DND-41 (cell line): ENCODE data around the gene EML5.

Experiments
- ATAC-seq: fragments of 200-7000 bp; cut with Tn5 transposase; 3 replicates; pipeline ENCODE4 v1.9.1; 2021; ENCODE audit warnings: low read depth; ENCODE audit not compliant: insufficient read depth
- DNase-seq: peaks from one replicate; pipeline ENCODE4 v3.0.0-alpha.2; 2020
- H2AFZ ChIP-seq: 2 replicates; pipeline ENCODE4 v1.6.0; 2012; ENCODE audit warnings: low read depth, low read length
- H3K27ac ChIP-seq: 2 replicates; pipeline ENCODE4 v1.5.1; 2012; ENCODE audit warnings: low read length, inconsistent platforms
- H3K27me3 ChIP-seq: fragments of 200-600 bp; sonication (generic); 2 replicates; pipeline ENCODE4 v1.6.0; 2012; ENCODE audit warnings: low read length, mild to moderate bottlenecking, inconsistent platforms; ENCODE audit not compliant: insufficient read depth, poor library complexity
- H3K36me3 ChIP-seq: 2 replicates; pipeline ENCODE4 v1.5.1; 2012; ENCODE audit warnings: low read length, inconsistent platforms; ENCODE audit not compliant: insufficient read depth
- H3K4me1 ChIP-seq: 2 replicates; pipeline ENCODE4 v1.5.1; 2012; ENCODE audit warnings: mild to moderate bottlenecking, low read length; ENCODE audit not compliant: insufficient read depth
- H3K4me2 ChIP-seq: 2 replicates; pipeline ENCODE4 v1.6.0; 2012; ENCODE audit warnings: mild to moderate bottlenecking, moderate library complexity, low read length, inconsistent platforms; ENCODE audit not compliant: insufficient read depth
- H3K4me3 ChIP-seq, 2 experiments: fragments of 200-600 bp in 1 of 2; shearing (Covaris generic) in 1 of 2; 2 replicates each; pipeline ENCODE4 v1.5.1; 2012 to 2016; ENCODE audit warnings: inconsistent platforms in 2 of 2, low read length in 2 of 2, mild to moderate bottlenecking in 2 of 2, low read depth in 1 of 2, moderate library complexity in 1 of 2
- H3K79me2 ChIP-seq: 2 replicates; pipeline ENCODE4 v1.6.0; 2012; ENCODE audit warnings: low read length, inconsistent platforms; ENCODE audit not compliant: insufficient read depth
- H3K9ac ChIP-seq: 2 replicates; pipeline ENCODE4 v1.6.0; 2012; ENCODE audit warnings: low read depth, mild to moderate bottlenecking, inconsistent platforms, low read length, moderate library complexity
- H3K9me3 ChIP-seq: 2 replicates; pipeline ENCODE4 v1.5.1; 2012; ENCODE audit warnings: low read length, moderate library complexity, mild to moderate bottlenecking, inconsistent platforms; ENCODE audit not compliant: insufficient read depth, severe bottlenecking
- H4K20me1 ChIP-seq: 2 replicates; pipeline ENCODE4 v1.6.0; 2012; ENCODE audit warnings: low read length; ENCODE audit not compliant: insufficient read depth
- EZH2 ChIP-seq: IDR thresholded peaks from 3 replicates; pipeline ENCODE4 v1.6.1; 2012; ENCODE audit warnings: borderline replicate concordance, low read depth, mild to moderate bottlenecking, moderate library complexity, low read length, inconsistent platforms; ENCODE audit not compliant: severe bottlenecking
- TF ChIP-seq, protein P1 (sequence below): IDR thresholded peaks from 2 replicates; pipeline ENCODE4 v1.5.1; 2012; ENCODE audit warnings: borderline replicate concordance, low read length, moderate library complexity, mild to moderate bottlenecking; ENCODE audit not compliant: poor library complexity, severe bottlenecking; ENCODE audit errors: extremely low read depth

Gene EML5

DNA sequence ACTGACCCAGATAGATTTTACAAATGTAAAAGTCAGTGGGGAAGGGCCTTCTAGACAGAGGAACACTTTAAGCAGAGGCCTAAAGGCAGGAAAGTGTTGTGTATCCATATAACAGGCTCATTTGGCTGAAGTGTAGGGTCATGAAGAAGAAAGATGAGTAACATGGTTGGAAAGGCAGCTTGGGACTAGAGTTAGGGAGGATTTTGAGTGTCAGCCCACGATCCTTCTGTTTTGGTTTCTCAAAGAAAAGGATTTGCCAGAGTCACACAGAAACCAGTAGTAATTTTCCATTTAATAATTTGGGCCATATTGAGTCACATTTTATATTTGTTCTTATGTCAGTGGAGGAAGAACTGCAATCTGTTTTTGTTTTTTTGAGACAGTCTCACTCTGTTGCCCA lies 153.5 kb downstream of the EML5 start:
- no peaks in the 10 kb centered on the region for H3K9me3 ChIP-seq
- H3K36me3 ChIP-seq = peaks cover 3% of the 10 kb centered on the region; the same call in 1 of the 2 replicates
- no peak for ATAC-seq
- H2AFZ ChIP-seq = no peak overlapping the region
- no peak overlapping the region for H3K27ac ChIP-seq
- H3K79me2 ChIP-seq = no peaks in the 10 kb centered on the region
- no peak overlapping the region for H3K9ac ChIP-seq
- H4K20me1 ChIP-seq = no peaks in the 10 kb centered on the region
- DNase-seq = no peak
- TF ChIP-seq, protein P1, sequence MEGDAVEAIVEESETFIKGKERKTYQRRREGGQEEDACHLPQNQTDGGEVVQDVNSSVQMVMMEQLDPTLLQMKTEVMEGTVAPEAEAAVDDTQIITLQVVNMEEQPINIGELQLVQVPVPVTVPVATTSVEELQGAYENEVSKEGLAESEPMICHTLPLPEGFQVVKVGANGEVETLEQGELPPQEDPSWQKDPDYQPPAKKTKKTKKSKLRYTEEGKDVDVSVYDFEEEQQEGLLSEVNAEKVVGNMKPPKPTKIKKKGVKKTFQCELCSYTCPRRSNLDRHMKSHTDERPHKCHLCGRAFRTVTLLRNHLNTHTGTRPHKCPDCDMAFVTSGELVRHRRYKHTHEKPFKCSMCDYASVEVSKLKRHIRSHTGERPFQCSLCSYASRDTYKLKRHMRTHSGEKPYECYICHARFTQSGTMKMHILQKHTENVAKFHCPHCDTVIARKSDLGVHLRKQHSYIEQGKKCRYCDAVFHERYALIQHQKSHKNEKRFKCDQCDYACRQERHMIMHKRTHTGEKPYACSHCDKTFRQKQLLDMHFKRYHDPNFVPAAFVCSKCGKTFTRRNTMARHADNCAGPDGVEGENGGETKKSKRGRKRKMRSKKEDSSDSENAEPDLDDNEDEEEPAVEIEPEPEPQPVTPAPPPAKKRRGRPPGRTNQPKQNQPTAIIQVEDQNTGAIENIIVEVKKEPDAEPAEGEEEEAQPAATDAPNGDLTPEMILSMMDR = no peak
- no peak for TF ChIP-seq EZH2
- no peak overlapping the region for H3K4me3 ChIP-seq
- no peaks in the 10 kb centered on the region for H3K27me3 ChIP-seq
- H3K4me2 ChIP-seq = no peak overlapping the region
- no peaks in the 10 kb centered on the region for H3K4me1 ChIP-seq

DNA sequence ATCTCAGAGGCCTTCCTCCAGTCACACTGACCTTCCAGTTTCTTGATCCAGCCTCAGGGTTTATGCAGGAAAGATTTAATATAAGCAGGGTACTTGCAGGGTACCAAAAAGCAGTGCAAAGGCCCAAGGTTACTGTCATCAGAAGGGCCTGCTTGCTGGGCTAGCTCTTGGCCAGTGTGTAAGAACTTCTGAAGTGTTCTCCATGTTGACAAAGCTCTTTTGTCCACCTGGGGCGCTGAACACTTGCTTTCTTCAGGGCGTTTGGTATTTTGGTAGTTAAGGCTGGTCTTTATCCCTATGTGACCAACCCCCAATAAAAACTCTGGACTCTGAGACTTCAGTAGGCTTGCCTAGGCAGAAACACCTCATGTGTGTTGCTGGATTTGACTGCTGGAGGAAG lies 160.2 kb downstream of the EML5 start:
- Histone ChIP-seq H3K9me3 (no peaks in the 10 kb centered on the region), H3K27ac (no peak overlapping the region), H3K4me2 (no peak overlapping the region), H3K36me3 (no peaks in the 10 kb centered on the region; the same call in 1 of the 2 replicates), H4K20me1 (no peaks in the 10 kb centered on the region), H2AFZ (no peak overlapping the region), H3K4me1 (no peaks in the 10 kb centered on the region), H3K27me3 (no peaks in the 10 kb centered on the region), H3K4me3 (no peak overlapping the region), H3K79me2 (no peaks in the 10 kb centered on the region), H3K9ac (no peak overlapping the region)
- no peak for TF ChIP-seq EZH2
- TF ChIP-seq, protein P1 = no peak
- no peak for ATAC-seq
- no peak for DNase-seq

DNA sequence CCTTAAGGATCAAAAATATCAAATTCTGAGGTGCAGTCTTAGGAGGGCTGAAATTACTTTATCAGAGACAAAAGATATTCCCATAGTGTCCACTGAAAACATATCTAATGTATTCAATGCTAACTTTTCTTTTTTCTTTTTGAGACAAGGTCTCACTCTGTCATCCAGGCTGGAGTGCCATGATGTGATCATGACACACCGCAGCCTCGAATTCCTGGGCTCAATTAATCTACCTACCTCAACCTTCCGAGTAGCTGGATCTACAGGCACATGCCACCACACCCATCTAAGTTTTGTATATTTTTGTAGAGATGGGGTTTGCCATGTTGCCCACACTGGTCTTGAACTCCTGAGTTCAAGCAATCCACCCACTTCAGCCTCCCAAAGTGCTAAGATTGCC lies 161.7 kb downstream of the EML5 start:
- no peaks in the 10 kb centered on the region for H3K9me3 ChIP-seq
- no peak overlapping the region for H3K27ac ChIP-seq
- H3K4me2 ChIP-seq = no peak overlapping the region
- peaks cover 5% of the 10 kb centered on the region; the same call in 1 of the 2 replicates for H3K36me3 ChIP-seq
- H2AFZ ChIP-seq = no peak overlapping the region
- DNase-seq = no peak
- ATAC-seq = no peak
- no peaks in the 10 kb centered on the region for H4K20me1 ChIP-seq
- no peak overlapping the region for H3K9ac ChIP-seq
- no peaks in the 10 kb centered on the region for H3K79me2 ChIP-seq
- no peaks in the 10 kb centered on the region for H3K4me1 ChIP-seq
- TF ChIP-seq EZH2 = no peak
- TF ChIP-seq, protein P1 = no peak
- no peak overlapping the region for H3K4me3 ChIP-seq
- H3K27me3 ChIP-seq = no peaks in the 10 kb centered on the region

DNA sequence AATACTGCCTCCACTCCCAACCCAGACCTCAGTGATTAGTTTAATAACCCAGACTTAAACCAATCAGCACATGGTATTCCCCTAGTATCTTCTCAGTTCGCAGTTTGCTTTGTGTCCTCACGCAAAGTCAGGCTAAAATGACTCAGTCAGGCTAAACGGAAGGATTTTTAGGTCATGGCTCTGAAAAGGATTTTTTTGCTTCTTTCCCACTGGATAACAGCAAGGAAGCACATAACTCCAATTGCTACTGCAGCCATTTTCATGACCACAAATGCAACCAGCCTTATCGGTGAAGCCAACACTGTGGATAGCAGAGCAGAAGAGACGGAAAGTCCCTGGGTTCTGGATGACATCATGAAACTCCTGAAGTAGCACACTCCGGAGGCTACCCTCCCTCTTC lies 162.2 kb downstream of the EML5 start:
- no peak overlapping the region for H3K9ac ChIP-seq
- no peaks in the 10 kb centered on the region for H3K4me1 ChIP-seq
- H3K4me2 ChIP-seq = no peak overlapping the region
- no peaks in the 10 kb centered on the region for H3K79me2 ChIP-seq
- no peaks in the 10 kb centered on the region for H3K9me3 ChIP-seq
- H2AFZ ChIP-seq = no peak overlapping the region
- H3K4me3 ChIP-seq = no peak overlapping the region
- DNase-seq (no peak), ATAC-seq (no peak)
- no peak overlapping the region for H3K27ac ChIP-seq
- H3K27me3 ChIP-seq = no peaks in the 10 kb centered on the region
- H3K36me3 ChIP-seq = peaks cover 5% of the 10 kb centered on the region; the same call in 1 of the 2 replicates
- H4K20me1 ChIP-seq = no peaks in the 10 kb centered on the region
- TF ChIP-seq EZH2 = no peak
- TF ChIP-seq, protein P1 = no peak
